ENCODE data around the gene MVB12B. TPM values are rescaled to one million over a fixed set of nuclear protein-coding genes. Genes with fewer than 3 reads are reported as not detected.

Gene MVB12B
- total RNA-seq, 4 donors from 2014 or later, result 8.5 to 13.0 (median 10.5) TPM

GRCh38 chr9:126304971-126305320, 21.7 kb upstream of the MVB12B start:
- TF ChIP-seq, protein P1, sequence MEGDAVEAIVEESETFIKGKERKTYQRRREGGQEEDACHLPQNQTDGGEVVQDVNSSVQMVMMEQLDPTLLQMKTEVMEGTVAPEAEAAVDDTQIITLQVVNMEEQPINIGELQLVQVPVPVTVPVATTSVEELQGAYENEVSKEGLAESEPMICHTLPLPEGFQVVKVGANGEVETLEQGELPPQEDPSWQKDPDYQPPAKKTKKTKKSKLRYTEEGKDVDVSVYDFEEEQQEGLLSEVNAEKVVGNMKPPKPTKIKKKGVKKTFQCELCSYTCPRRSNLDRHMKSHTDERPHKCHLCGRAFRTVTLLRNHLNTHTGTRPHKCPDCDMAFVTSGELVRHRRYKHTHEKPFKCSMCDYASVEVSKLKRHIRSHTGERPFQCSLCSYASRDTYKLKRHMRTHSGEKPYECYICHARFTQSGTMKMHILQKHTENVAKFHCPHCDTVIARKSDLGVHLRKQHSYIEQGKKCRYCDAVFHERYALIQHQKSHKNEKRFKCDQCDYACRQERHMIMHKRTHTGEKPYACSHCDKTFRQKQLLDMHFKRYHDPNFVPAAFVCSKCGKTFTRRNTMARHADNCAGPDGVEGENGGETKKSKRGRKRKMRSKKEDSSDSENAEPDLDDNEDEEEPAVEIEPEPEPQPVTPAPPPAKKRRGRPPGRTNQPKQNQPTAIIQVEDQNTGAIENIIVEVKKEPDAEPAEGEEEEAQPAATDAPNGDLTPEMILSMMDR (IDR thresholded peaks at IDR 0.05; ENCODE audit: low read depth), result no peak

DNA sequence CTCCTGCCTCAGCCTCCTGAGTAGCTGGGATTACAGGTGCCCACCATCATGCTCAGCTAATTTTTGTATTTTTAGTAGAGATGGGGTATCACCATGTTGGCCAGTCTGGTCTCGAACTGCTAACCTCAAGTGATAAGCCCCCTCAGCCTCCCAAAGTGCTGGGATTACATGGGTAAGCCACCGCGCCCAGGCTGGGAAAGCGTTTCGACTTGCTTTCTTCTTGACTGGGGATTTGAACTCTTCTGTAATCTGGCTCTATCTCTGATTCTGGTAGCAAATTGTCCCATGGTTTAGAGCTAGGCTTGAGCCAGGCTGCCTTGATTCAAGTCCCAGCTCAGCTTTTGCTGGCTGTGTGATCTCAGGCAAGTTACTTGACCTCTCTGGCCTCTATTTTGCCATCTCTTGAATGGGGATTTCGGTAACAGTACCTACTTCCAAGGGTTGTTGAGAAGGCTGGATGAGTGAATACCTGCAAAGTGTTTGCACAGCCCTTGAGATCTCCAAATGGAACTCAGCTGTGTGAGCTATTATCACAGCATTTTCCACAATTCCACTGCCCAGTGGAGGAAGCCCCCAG, 20.5 kb upstream of the MVB12B start:
- TF ChIP-seq, protein P1 (IDR thresholded peaks at IDR 0.05; ENCODE audit: low read depth), result no peak

DNA sequence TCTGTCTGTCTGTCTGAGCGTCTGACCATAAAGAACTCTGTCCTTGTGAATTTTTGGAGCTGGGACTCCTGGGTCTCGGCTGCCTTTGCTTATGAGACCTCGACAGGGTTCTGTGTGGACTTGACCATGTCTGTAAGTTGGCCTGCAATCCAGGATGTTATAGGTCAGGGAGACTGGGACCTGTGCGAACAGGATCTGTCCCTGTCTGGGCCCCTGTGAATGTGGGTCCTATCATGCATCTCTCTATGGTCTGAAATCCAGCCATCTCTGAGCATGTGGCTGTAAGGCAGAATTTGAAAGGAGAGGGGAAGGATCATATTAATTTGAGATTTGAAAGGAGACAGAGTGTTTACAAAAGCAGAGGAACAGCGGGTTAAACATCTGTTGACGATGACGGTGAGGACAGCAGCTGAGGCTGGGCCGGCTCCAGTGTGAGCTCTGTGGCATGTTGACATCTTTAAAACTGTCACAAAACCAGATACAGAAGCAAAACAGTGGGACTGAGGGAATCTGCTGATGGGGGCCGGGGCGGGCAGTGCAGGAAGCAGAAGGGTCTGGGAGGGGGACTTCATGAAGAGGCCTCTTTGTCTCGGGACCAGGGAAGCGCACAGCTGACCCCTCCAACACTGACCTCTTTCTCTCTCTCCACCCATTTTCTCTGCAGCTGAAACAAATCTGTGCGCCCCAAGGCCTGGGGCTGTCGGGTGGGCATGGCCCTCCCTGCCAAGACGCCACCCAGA, 19.1 kb upstream of the MVB12B start:
- TF ChIP-seq, protein P1 (IDR thresholded peaks at IDR 0.05; ENCODE audit: low read depth), result no peak

GRCh38 chr9:126309427-126310189, 17.0 kb upstream of the MVB12B start:
- TF ChIP-seq, protein P1 (IDR thresholded peaks at IDR 0.05; ENCODE audit: low read depth), result no peak

DNA sequence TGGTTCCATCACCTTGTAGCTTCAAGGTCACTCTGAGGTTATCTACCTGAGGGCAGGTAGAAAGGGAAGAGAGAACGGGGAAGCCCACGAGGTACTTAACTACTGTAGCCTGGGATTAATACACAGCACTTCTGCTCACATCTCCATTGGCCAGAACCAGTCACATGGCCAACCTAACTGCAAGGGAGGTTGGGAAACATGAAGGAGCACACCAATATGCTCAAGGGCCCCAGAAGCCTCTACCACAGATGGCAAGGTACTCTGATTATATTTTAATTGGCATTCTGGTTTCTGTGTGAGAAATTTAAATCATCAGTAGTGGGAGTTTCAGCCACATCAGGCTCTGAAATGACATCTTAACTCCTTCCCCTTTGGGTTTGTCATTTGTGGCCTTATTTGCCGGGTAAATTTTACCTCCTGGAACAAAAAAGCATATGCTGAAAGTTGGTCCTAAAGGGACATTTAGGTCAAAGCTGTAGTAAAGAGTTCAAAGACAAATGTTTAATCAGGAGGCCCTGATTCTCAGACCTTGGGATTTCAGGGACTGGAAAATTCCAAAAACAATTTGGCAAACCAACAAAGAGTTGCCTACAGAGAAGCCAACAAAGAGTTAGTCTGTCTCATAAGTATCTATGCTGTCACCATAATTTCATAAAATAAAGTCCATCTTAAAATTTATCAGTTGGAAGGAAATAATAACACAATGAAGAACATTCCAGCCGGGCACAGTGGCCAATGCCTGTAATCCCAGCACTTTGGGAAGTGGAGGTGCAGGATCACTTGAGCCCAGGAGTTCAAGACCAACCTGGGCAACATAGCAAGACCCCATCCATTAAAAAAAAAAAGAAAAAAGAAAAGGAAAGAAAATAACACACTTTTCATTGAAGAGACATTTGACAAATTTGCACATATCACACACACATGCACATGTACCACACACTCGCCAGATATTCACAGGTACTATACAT, 13.8 kb upstream of the MVB12B start:
- TF ChIP-seq, protein P1 (IDR thresholded peaks at IDR 0.05; ENCODE audit: low read depth), result no peak

- TF ChIP-seq, protein P1 (IDR thresholded peaks at IDR 0.05; ENCODE audit: low read depth), result no peak
Observed at GRCh38 chr9:126316085-126316655, 10.5 kb upstream of the MVB12B start.
